HG02852 (cell line): ENCODE results near the gene STON1.
"Not testable (repeated sequence)": the region's sequence is repeated elsewhere in the genome, so short reads cannot be mapped to it uniquely, and the experiment has no call there.

Experiments
- ATAC-seq: cut with Tn5 transposase; IDR thresholded peaks from one replicate; pipeline ENCODE4 v1.9.1; 2021; ENCODE audit warnings: mild to moderate bottlenecking, moderate library complexity; ENCODE audit not compliant: unreplicated experiment

STON1 gene

GRCh38 chr2:48530033-48530811, at the start of gene STON1:
Gene STON1, plus strand, starts transcription at chr2:48530154. Its CDS starts 50,480 bp downstream, at chr2:48580634.
- ATAC-seq: peak; percentile 51

- ATAC-seq: no peak
These were observed 49.4 kb upstream of the STON1 start for GRCh38 chr2:48480526-48480925.

- no peak for ATAC-seq
These were observed 47.6 kb upstream of the STON1 start for GRCh38 chr2:48482313-48482712.

- no peak for ATAC-seq
These were observed 47.2 kb upstream of the STON1 start for GRCh38 chr2:48482769-48483168.

- ATAC-seq: no peak
These were observed 46.4 kb upstream of the STON1 start for GRCh38 chr2:48483506-48483905.

GRCh38 chr2:48483916-48484315, 46.0 kb upstream of the STON1 start:
- ATAC-seq: no peak

GRCh38 chr2:48488545-48488944, 41.4 kb upstream of the STON1 start:
- no peak for ATAC-seq

GRCh38 chr2:48496849-48497248, 33.1 kb upstream of the STON1 start:
- no peak for ATAC-seq

- no peak for ATAC-seq
These were observed 25.2 kb upstream of the STON1 start for GRCh38 chr2:48504647-48505327.

- no peak for ATAC-seq
These were observed 22.8 kb upstream of the STON1 start for GRCh38 chr2:48507111-48507510.

GRCh38 chr2:48508461-48509124, 21.4 kb upstream of the STON1 start:
- no peak for ATAC-seq

GRCh38 chr2:48510329-48510728, 19.6 kb upstream of the STON1 start:
- no peak for ATAC-seq

- no peak for ATAC-seq
These were observed 18.0 kb upstream of the STON1 start for GRCh38 chr2:48511849-48512470.

GRCh38 chr2:48512571-48512970, 17.4 kb upstream of the STON1 start:
- ATAC-seq: no peak

GRCh38 chr2:48514348-48515003, 15.5 kb upstream of the STON1 start:
- ATAC-seq: no peak

- no peak for ATAC-seq
These were observed 14.4 kb upstream of the STON1 start for GRCh38 chr2:48515513-48515985.

- no peak for ATAC-seq
These were observed 10.4 kb upstream of the STON1 start for GRCh38 chr2:48519593-48519992.

GRCh38 chr2:48524756-48525155, 5.2 kb upstream of the STON1 start:
- ATAC-seq: not testable (repeated sequence)

GRCh38 chr2:48525269-48525943, 4.5 kb upstream of the STON1 start:
- no peak for ATAC-seq

- ATAC-seq: no peak
These were observed 2.6 kb upstream of the STON1 start for GRCh38 chr2:48527226-48527885.
